Gastrocnemius medialis (tissue), 4 donors: ENCODE measurements around the gene VEGFA. TPM values are rescaled to one million over a fixed set of nuclear protein-coding genes. Genes with fewer than 3 reads are reported as not detected.

Experiments used
- ATAC-seq, 2 donors: fragments of 150-250 bp; one replicate each; pipeline ENCODE4 v1.9.1; 2016
- DNase-seq, 2 donors: peaks; one replicate each; pipeline ENCODE4 v3.0.0-alpha.2; 2019
- H3K27ac ChIP-seq, 4 donors: fragments of 200-600 bp; sonication (generic); 1 replicate in 1 of 4; 2 replicates in 3 of 4; pipeline ENCODE4 v1.5.1; 2016 to 2018; ENCODE audit warnings: mild to moderate bottlenecking in 2 of 4, moderate library complexity in 1 of 4
- H3K27me3 ChIP-seq, 3 donors: fragments of 200-600 bp; sonication (generic) in 2 of 3; 1 replicate in 1 of 3; 2 replicates in 2 of 3; pipeline versions ENCODE4 v1.5.1 to v1.6.0; 2016 to 2019; ENCODE audit warnings: mild to moderate bottlenecking in 1 of 3, moderate library complexity in 1 of 3
- H3K36me3 ChIP-seq, 2 donors: fragments of 200-600 bp; sonication (generic) in 1 of 2; one replicate each; pipeline ENCODE4 v1.5.1; 2017 to 2018
- H3K4me1 ChIP-seq, 2 donors: fragments of 200-600 bp; sonication (generic) in 1 of 2; one replicate each; pipeline ENCODE4 v1.5.1; 2016 to 2017; ENCODE audit warnings: mild to moderate bottlenecking in 2 of 2
- H3K4me3 ChIP-seq, 4 donors: fragments of 200-600 bp; sonication (generic) in 3 of 4; 1 replicate in 1 of 4; 2 replicates in 3 of 4; pipeline ENCODE4 v1.5.1; 2016 to 2019; ENCODE audit warnings: mild to moderate bottlenecking in 2 of 4
- H3K9me3 ChIP-seq, 3 donors: fragments of 200-600 bp; sonication (generic) in 2 of 3; 1 replicate in 1 of 3; 2 replicates in 2 of 3; pipeline ENCODE4 v1.5.1; 2016 to 2019
- POLR2A ChIP-seq, 2 donors: fragments of 450-650 bp; IDR thresholded peaks; one replicate each; pipeline ENCODE4 v1.6.1; 2017; ENCODE audit warnings: antibody characterized with exemption in 2 of 2, mild to moderate bottlenecking in 2 of 2, moderate library complexity in 2 of 2
- in situ Hi-C, 4 donors: fragments of 200-750 bp; cut with MboI; loops; one replicate each; pipeline versions ENCODE4 v1.15.0 to v1.8.0; 2017; ENCODE audit warnings: low sequenced_read_pairs in 4 of 4
- intact Hi-C: fragments of 100-400 bp; cut with DNase I; formaldehyde crosslinking; loops from one replicate; pipeline ENCODE4 v1.15.1; 2023; ENCODE audit warnings: low total_unique reads
- total RNA-seq, 4 donors: library from RNA; depleted of rRNA; stranded (reverse); fragments of >200 nt; gene quantifications; one replicate each; pipeline versions ENCODE4 v1.1.0 to v1.2.3, GENCODE V29; 2016
- TF ChIP-seq, protein P1 (sequence below), 5 experiments: fragments of 450-650 bp in 3 of 5; fragments of 200-600 bp in 2 of 5; sonication (generic) in 2 of 5; IDR thresholded peaks in 4 of 5; conservative IDR thresholded peaks in 1 of 5; 1 replicate in 4 of 5; 2 replicates in 1 of 5; pipeline ENCODE4 v1.5.1; 2016 to 2019; ENCODE audit warnings: antibody characterized with exemption in 5 of 5, mild to moderate bottlenecking in 3 of 5, moderate library complexity in 3 of 5

The VEGFA gene
- total RNA-seq, 4 donors from 2014 or later: 66.4 to 195 (median 149) TPM

- ATAC-seq: no peak
- Histone ChIP-seq H3K4me3 (no peak overlapping the region), H3K4me1 (no peaks in the 10 kb centered on the region), H3K9me3 (no peaks in the 10 kb centered on the region), H3K27me3 (no peaks in the 10 kb centered on the region), H3K27ac (no peak overlapping the region), H3K36me3 (no peaks in the 10 kb centered on the region)
- TF ChIP-seq POLR2A (IDR thresholded peaks at IDR 0.05): no peak
- TF ChIP-seq, protein P1, sequence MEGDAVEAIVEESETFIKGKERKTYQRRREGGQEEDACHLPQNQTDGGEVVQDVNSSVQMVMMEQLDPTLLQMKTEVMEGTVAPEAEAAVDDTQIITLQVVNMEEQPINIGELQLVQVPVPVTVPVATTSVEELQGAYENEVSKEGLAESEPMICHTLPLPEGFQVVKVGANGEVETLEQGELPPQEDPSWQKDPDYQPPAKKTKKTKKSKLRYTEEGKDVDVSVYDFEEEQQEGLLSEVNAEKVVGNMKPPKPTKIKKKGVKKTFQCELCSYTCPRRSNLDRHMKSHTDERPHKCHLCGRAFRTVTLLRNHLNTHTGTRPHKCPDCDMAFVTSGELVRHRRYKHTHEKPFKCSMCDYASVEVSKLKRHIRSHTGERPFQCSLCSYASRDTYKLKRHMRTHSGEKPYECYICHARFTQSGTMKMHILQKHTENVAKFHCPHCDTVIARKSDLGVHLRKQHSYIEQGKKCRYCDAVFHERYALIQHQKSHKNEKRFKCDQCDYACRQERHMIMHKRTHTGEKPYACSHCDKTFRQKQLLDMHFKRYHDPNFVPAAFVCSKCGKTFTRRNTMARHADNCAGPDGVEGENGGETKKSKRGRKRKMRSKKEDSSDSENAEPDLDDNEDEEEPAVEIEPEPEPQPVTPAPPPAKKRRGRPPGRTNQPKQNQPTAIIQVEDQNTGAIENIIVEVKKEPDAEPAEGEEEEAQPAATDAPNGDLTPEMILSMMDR (IDR thresholded peaks at IDR 0.05 in 4 of 5, conservative IDR thresholded peaks at IDR 0.05 in 1 of 5): no peak
- in situ Hi-C loops (loop anchor here (5.0 to 10.0 kb wide), 3 partner anchors 93 to 195 kb away; no protein-coding TSS in a partner anchor), intact Hi-C loops (loop anchor here (5.0 kb wide), 1 partner anchor 58 kb away; no protein-coding TSS in a partner anchor)
- no peak for DNase-seq
Measured at GRCh38 chr6:43759907-43760206, 10.2 kb upstream of the VEGFA start.

- no peak overlapping the region for H3K27ac ChIP-seq
- no peak overlapping the region for H3K4me3 ChIP-seq
- H3K4me1 ChIP-seq: no peaks in the 10 kb centered on the region
- TF ChIP-seq POLR2A (IDR thresholded peaks at IDR 0.05): no peak
- TF ChIP-seq, protein P1 (IDR thresholded peaks at IDR 0.05 in 4 of 5, conservative IDR thresholded peaks at IDR 0.05 in 1 of 5): no peak
- H3K36me3 ChIP-seq: no peaks in the 10 kb centered on the region
- H3K27me3 ChIP-seq: no peaks in the 10 kb centered on the region
- intact Hi-C loops: no loop called here
- ATAC-seq (no peak), DNase-seq (no peak)
- no peaks in the 10 kb centered on the region for H3K9me3 ChIP-seq
- in situ Hi-C loops: loop anchor here in 3 of 4 donors (10.0 kb wide), 2 partner anchors 96 to 194 kb away; no protein-coding TSS in a partner anchor
Measured at GRCh38 chr6:43760210-43761168, 9.5 kb upstream of the VEGFA start.

- DNase-seq: peak in 1 of 2 donors; percentile 7
Measured at GRCh38 chr6:43761666-43762409, 8.2 kb upstream of the VEGFA start.

DNA sequence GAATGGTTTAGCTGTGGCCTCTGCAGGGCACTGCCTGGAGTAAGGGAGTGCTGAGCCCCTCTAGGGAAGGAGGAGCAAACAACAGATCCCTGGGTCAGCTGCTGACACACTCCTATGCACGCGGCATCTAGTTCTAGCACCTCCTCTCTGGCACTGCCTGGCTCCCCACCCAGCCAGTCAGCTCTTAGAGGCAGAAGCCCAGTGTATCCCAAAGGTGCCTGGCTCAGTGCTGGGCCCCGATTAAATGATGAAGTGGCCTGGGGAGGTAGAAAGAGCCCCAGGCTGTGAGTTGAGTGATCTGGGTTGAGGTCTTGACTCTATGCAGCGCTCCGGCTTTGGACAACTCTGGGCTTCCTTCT, 7.6 kb upstream of the VEGFA start:
- no peak for TF ChIP-seq POLR2A (IDR thresholded peaks at IDR 0.05)
- TF ChIP-seq, protein P1 (IDR thresholded peaks at IDR 0.05 in 4 of 5, conservative IDR thresholded peaks at IDR 0.05 in 1 of 5): no peak
- ATAC-seq (no peak), DNase-seq (peak in 1 of 2 donors; percentile 4)
- in situ Hi-C loops: loop anchor here in 3 of 4 donors (10.0 kb wide), 2 partner anchors 98 to 192 kb away; no protein-coding TSS in a partner anchor
- no peaks in the 10 kb centered on the region for H3K9me3 ChIP-seq
- intact Hi-C loops: no loop called here
- no peaks in the 10 kb centered on the region for H3K36me3 ChIP-seq
- H3K4me3 ChIP-seq: no peak overlapping the region
- H3K27me3 ChIP-seq: no peaks in the 10 kb centered on the region
- no peak overlapping the region for H3K27ac ChIP-seq
- H3K4me1 ChIP-seq: no peaks in the 10 kb centered on the region

More at GRCh38 chr6:43761666-43762409, 8.2 kb upstream of the VEGFA start:
- H3K4me1 ChIP-seq: no peaks in the 10 kb centered on the region
- no peak overlapping the region for H3K27ac ChIP-seq
- in situ Hi-C loops: loop anchor here in 3 of 4 donors (10.0 kb wide), 2 partner anchors 97 to 193 kb away; no protein-coding TSS in a partner anchor
- TF ChIP-seq, protein P1 (IDR thresholded peaks at IDR 0.05 in 4 of 5, conservative IDR thresholded peaks at IDR 0.05 in 1 of 5): no peak
- no peak for TF ChIP-seq POLR2A (IDR thresholded peaks at IDR 0.05)
- intact Hi-C loops: no loop called here
- no peak for ATAC-seq
- no peaks in the 10 kb centered on the region for H3K27me3 ChIP-seq
- no peaks in the 10 kb centered on the region for H3K36me3 ChIP-seq
- H3K4me3 ChIP-seq: no peak overlapping the region
- H3K9me3 ChIP-seq: no peaks in the 10 kb centered on the region
